ENCODE data around the gene NFATC2. TPM values are rescaled to one million over a fixed set of nuclear protein-coding genes. Genes with fewer than 3 reads are reported as not detected.

Gene NFATC2
- total and polyA plus RNA-seq, 7 donors = 1.4 to 16.9 (median 5.0) TPM

DNA sequence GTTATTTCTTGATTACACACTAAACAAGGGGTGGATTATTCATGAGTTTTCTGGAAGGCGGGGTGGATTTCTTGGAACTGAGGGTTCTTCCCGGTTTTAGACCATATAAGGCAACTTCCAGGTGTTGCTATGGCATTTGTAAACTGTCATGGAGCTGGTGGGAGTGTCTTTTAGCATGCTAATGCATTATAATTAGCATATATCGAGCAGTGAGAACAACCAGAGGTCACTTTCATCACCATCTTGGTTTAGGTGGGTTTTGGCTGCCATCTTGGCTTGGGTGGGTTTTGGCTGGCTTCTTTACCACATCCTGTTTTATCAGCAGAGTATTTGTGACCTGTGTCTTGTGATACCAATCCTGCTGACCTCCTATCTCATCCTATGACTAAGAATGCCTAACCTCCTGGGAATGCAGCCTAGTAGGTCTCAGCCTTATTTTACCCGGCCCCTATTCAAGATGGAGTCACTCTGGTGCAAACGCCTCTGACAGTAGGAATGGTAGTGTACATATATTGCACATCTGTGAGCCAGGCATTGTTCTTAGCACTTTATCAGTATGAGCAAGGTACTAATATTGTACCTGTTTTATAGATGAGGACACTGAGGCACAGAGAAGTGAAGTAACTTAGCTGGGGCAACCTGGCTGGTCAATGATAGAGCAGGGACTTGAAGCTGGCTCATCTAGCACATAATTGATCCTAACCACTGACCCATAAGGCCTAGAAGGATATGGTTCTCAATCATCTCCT is 203.7 kb downstream of the NFATC2 start:
- no peaks in the 10 kb centered on the region for H3K9me3 ChIP-seq
- no peaks in the 10 kb centered on the region for H3K36me3 ChIP-seq
- H3K4me3 ChIP-seq = no peak overlapping the region
- H3K27ac ChIP-seq = no peak overlapping the region
- H3K4me1 ChIP-seq = no peaks in the 10 kb centered on the region
- intact Hi-C loops (cut with DNase I) = no loop called here
- no peak for DNase-seq
- H3K27me3 ChIP-seq = no peaks in the 10 kb centered on the region
- WGBS, 2 donors = 80 to 89% methylated on average over 5 of the region's 5 CpGs
- TF ChIP-seq, protein P1, sequence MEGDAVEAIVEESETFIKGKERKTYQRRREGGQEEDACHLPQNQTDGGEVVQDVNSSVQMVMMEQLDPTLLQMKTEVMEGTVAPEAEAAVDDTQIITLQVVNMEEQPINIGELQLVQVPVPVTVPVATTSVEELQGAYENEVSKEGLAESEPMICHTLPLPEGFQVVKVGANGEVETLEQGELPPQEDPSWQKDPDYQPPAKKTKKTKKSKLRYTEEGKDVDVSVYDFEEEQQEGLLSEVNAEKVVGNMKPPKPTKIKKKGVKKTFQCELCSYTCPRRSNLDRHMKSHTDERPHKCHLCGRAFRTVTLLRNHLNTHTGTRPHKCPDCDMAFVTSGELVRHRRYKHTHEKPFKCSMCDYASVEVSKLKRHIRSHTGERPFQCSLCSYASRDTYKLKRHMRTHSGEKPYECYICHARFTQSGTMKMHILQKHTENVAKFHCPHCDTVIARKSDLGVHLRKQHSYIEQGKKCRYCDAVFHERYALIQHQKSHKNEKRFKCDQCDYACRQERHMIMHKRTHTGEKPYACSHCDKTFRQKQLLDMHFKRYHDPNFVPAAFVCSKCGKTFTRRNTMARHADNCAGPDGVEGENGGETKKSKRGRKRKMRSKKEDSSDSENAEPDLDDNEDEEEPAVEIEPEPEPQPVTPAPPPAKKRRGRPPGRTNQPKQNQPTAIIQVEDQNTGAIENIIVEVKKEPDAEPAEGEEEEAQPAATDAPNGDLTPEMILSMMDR (IDR thresholded peaks at IDR 0.05) = no peak
- TF ChIP-seq POLR2A (IDR thresholded peaks at IDR 0.05) (no peak), EP300 (IDR thresholded peaks at IDR 0.05) (no peak), POLR2AphosphoS5 (IDR thresholded peaks at IDR 0.05) (no peak)

DNA sequence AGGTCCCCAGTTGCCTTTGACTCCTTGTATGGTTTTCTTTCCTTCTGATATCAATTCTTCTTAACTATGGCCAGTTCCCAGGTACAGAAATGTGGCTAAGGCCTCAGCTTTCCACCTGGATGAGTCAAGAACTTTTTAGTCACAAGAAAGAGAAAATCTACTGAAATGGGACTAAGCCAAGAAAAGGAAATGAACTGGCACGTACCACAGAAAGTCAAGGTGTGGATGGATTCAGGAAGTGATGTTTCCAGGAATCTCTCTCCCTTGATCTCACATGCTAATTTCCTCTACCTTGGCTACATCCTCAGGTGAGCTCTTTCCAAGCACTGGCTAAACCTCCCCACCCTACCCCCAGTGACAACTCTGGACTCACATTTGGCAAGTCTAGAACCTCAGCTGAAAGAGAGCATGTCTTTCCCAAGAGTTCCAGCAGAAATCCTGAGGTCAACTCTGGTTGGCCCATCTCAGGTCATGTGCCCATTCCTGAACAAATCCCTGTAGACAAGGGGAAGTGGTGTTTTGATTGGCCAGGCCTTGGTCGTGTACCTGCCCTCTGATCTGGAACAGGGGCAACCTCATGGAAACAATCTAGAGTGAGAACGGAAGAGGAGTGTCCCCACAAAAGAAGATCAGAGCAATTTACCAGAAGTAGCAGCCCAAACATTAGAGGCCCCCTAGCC is 205.3 kb downstream of the NFATC2 start:
- TF ChIP-seq POLR2A (IDR thresholded peaks at IDR 0.05) = no peak
- no peak for TF ChIP-seq POLR2AphosphoS5 (IDR thresholded peaks at IDR 0.05)
- TF ChIP-seq, protein P1 (IDR thresholded peaks at IDR 0.05) = no peak
- no peak for TF ChIP-seq EP300 (IDR thresholded peaks at IDR 0.05)
- intact Hi-C loops (cut with DNase I) = no loop called here
- DNase-seq = no peak
- Histone ChIP-seq H3K9me3 (no peaks in the 10 kb centered on the region), H3K4me1 (no peaks in the 10 kb centered on the region), H3K27me3 (no peaks in the 10 kb centered on the region), H3K36me3 (no peaks in the 10 kb centered on the region), H3K4me3 (no peak overlapping the region), H3K27ac (no peak overlapping the region)
- WGBS, 2 donors = 67 to 79% methylated on average over 3 of the region's 3 CpGs

Small RNA genes lying within 50 kb of the gene (small RNA-seq; reads per million reads assigned to genes)
- 0 to 0.06 (median 0) reads per million in 3 donors for gene MIR3194

Other genes starting within 250 kb of the NFATC2 start
- gene ATP9A, start 225.7 kb upstream of the NFATC2 start, total RNA-seq = 10 to 100 TPM; 31.0 to 34.8 (median 34.4) TPM
- gene ATP9A, start 225.7 kb upstream of the NFATC2 start, polyA plus RNA-seq = 10 to 100 TPM in 1 of 3 donors, 1 to 10 TPM in 2; 4.2 to 17.3 (median 5.3) TPM